HG02852 (cell line): ENCODE measurements around the gene MYL5.
"Not testable (repeated sequence)": the region's sequence is repeated elsewhere in the genome, so short reads cannot be mapped to it uniquely, and the experiment has no call there.

Experiments used
- ATAC-seq: cut with Tn5 transposase; IDR thresholded peaks from one replicate; pipeline ENCODE4 v1.9.1; 2021; ENCODE audit warnings: mild to moderate bottlenecking, moderate library complexity; ENCODE audit not compliant: unreplicated experiment

The MYL5 gene

DNA sequence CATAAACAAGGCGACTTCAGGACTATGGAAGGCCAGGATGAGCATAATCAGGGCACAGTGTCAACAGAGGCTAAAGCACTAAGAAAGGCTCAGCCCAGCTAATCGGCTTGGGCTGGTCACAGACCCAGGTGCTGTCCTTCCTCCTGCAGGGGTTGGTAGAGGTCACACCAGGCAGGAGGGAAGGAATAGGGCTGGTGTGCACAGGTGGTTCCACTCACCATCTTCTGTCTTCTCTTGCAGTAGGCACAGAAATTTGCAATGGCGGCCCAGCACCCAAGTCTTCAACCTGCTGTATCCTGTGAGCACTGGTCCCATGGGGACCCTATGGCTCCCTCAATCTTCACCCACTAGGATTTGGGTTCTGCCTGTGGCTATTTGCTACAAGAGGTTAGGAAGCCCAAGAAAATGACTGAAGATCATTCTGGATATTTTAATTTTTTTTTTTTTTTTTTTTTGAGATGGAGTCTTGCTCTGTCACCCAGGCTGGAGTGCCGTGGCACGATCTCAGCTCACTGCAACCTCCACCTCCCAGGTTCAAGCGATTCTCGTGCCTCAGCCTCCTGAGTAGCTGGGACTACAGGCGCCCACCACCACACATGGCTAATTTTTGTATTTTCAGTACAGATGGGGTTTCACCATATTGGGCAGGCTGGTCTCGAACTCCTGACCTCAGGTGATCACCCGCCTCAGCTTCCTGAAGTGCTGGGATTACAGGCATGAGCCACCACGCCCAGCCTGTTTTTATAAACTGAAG is 4.4 kb upstream of the MYL5 start:
- ATAC-seq: not testable (repeated sequence)

DNA sequence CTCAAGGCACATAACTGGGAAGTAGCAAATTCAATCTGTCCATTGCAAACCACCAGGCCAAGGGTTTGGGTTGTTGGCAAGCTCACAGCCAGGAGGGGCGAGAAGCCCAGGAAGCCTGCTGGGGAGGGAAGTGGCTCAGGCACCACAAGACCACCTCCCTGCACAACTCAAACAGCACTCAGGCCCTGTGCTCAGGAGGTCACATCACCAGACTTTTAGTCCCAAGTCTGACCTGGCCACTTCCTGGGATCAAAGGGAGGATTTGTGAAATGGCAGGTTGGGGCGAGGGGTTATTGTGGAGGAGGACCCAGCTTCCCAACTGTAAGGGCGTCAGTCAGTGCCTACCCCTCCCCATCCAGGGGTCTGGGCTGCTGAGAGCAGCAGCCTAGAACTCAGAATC is 2.6 kb upstream of the MYL5 start:
- ATAC-seq: no peak

DNA sequence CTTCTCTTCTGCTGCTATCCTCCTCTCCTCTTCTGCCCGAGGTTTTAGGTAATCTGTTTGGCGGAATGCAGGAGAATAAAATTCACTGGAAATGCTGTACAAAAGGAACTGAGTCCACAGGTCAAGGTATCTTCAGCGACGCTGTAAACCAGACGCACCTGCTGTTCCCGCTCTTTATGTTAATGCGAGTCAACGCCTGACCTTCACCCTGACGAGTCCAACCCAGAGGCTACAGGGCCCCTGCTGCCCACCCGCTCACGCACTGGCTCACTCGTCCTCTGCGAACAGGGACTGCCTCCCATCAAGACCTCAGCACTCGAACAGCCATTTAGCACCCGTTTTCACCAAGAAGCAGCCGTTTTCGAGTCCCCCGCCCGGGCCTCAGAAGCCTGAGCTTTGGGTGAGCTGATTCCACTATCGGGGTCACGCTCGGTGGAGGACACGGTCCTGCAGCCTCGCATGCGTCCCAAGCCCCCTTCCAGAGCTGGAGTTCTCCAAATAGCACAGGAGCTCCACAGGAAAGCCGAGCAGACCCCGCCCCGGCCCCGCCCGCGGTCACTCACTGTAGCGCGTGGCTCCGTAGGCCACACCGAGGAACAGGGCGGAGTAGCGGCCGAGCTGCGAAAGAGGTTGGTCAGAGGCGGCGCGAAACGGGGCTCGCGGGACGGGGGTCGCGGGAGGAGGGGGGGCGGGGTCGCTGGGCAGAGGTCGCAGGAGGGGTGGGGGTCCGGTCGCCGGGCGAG is 822 bp upstream of the MYL5 start:
- ATAC-seq: no peak

DNA sequence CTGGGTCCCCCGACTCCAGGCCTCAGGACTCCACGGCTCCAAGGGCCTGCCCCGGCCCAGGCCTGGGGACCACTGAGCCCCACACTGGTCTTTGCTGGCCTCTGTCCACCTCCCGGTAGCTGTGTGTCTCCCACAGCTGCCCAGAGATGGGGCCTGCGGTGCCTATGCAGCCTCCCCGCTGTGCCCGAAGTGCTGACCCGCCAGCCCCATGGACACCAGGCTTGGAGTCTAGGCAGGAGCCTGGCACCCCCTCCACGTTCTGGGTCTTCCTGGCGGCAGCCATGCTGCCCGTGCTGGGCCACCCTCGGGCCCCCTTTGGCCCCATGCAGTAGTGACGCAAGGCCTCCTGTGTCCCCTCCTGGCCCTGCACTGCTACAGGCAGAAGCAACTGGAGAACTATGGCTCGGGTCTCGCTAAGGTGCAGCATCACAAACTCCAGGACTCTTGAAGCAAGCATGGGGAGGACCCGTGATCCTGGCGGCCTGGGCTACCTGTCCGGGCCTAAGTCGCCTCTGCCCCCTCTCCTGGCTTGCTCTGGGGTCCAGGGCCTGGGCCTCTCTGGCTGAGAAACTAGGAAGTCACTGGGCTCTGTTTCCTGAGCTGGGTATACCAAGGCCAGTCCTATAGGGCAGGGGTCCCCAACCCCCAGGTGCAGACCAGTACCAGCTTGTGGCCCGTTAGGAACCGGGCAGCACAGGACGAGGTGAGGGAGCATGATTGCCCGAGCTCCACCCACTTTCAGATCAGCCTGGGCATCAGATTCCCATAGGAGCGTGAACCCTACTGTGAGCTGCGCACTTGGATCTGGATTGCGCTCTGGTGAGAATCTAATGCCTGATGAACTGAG is 917 bp downstream of the MYL5 start:
- ATAC-seq: peak; percentile 2

DNA sequence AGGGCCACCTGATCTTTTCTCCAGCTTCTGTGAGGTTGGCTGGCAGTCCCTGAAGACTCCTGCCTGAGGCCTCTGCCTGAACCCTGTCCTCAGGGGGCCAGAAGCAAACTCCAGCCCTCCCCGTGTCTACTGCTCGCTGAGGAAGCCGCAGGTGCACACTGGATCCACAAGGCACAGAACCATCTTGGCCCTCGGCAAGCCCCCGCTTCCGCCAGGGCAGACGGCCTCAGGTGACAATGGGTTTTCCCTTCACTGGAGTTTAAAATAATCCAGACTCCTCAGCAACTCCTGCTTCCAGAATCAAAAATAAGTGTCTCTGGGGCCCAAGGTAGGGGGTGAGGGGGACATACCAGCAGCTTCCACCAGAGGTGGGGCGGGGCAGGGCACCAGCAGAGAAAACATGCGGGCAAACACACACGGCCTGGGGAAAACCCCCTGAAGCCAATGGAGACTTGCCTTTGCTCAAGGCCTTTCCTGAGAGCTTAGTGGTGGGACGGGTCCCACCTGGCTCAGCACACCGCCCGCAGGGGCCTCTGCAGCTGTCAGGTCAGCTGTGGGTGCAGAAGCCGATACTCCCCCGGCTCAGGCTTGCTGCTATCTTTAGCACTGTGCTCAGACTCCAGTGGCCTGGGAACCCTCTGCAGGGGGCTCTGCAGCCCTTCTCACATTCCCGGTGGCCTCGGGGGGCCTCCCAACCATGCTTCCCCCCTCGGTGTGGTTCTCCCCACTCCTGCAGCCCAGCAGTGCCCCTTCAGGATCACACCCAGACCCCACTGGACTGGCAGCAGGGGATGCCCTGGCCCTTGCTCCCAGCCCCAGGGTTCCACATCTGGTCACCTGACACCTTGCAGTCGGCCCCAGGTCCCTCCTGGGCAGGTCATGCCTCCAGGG is 1.9 kb downstream of the MYL5 start:
- ATAC-seq: no peak

DNA sequence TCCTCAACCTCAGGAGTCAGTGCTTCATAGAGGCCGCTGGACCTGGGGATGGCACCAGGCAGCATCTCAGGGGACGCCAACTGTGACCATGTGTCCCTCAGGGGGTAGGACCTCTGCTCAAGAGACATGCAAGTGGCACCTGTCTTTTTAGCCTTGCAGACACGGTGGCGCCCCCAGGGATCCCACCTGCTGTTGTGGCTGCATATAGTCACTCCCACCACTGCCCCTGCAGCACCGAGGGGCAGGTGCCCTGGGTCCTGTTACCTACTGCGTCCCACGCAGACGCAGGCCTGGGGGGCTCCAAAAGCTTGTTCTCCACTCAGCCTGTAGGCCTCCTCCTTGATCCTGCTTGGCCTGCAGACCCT is 2.5 kb downstream of the MYL5 start:
- no peak for ATAC-seq

DNA sequence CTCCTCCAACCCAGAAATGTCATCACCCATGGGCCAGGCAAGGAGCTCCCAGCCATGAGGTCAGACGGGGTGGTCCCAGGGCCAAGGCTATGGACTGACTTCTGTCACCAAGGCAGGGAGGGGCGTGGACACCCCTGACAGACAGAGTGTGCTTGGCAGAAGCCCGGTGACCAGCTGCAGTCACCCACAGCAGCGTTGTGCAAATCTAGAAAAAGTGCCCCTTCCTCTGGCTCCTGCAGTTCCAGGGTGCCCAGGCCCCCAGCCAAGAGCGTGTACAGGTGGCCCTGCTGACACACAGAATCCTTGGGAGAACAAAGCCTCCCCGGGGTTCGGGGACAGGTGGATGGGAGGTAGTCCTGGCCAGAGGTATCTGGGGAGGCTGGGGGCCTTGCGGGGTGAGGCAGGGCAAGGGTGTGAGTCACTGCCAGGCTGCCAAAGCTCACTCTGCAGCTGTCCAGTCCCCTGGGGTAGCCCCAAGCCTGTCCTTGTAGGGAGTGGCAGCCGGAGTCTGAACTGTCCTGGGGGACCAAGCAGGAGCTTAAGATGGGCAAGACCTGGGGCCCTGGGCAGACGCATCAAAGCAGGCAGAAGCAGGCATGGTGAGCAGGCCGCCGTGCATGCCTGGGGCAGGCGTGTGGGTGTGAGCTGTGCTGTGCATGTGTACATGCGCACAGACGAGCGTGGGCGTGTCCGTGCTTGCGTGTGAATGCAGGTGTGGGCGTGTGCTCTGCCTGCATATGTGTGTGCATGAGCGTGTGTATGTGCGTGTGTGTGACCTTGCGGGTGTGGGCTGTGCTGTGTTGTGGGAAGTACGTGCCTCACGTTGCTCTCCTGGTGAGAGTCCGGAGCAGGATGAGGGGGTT is 3.3 kb downstream of the MYL5 start:
- ATAC-seq: no peak

DNA sequence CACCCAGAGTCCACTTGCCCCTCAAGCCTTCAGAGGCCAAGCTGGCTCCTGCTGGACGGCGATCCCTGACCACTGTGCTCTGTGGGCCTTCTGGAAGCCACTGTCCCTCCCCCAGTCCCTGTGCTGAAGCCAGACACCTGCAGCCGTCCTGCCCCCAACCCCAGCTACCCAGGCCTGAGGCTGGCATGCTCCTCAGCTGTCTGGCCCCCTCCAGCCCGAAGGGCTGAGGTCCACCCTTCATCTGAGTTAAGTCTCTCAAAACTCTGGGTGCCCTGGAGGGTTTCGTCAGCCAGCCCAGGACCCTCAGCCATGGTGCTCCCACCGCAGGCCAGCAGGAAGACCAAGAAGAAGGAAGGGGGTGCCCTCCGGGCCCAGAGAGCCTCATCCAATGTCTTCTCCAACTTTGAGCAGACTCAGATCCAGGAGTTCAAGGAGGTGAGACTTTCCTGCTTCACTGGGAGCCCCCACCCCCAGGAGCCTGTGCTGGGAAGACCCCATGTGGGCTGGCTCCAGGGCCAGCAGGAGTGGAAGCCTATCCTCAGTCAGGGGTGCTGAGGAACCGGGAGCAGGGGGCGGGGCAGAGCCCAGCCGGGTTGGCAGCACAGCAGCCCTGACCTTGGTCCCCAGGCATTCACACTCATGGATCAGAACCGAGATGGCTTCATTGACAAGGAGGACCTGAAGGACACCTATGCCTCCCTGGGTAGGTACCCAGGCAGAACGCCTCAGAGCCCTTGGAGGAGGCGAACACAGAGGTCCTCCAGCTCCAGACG is 4.2 kb downstream of the MYL5 start:
- no peak for ATAC-seq

DNA sequence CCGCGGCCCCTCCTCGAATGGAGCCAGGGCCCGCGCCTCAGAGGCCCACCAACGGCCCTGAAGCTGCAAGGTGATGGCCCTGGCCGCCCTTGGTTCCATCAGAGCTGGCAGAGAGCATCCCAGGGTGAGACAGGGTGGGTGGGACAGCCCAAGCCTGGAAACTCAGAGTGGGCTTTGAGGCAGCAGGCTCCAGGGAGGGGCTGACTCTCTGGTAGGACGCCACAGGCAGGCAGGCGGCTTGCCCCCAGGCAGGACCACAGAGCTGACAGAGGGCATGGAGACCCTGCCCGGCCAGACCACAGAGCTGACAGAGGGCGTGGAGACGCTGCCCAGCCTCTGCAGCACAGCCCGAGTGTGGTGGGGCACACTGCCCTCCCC is 4.8 kb downstream of the MYL5 start:
- no peak for ATAC-seq

DNA sequence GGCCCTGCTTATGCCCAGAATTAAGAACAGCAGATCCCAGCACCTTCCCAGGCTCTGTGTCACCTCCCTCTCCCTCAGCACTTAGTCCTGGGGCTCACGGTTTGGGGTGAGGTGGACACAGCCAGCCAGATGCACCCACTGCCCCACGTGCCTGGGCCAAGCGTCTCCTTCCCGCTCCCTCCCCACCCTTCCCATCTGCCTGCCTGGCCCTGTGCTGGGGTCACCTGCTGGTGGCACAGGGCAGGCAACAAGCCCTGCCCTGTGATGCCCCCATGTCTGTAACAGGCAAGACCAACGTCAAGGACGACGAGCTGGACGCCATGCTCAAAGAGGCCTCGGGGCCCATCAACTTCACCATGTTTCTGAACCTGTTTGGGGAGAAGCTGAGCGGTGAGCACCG is 5.3 kb downstream of the MYL5 start:
- ATAC-seq: no peak

DNA sequence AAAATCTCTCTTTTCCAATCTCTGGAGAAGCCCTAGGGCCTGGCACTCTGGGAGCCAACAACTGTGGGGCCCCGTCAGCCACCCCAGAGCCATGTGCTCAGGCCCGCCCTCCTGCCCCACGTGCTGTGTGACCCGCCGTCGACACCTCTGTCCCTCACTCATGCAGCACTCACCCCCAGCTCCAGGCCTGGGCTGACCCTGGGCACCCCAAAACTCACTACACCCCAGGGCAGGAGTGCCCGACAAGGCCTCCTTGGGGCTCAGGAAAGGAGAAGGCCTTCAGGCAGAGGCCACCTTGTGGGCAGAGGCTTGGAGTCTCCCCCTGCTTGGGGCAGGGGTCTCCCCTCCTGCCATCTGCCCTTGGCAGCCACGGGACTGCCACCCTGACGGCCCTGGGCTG is 5.7 kb downstream of the MYL5 start:
- no peak for ATAC-seq

DNA sequence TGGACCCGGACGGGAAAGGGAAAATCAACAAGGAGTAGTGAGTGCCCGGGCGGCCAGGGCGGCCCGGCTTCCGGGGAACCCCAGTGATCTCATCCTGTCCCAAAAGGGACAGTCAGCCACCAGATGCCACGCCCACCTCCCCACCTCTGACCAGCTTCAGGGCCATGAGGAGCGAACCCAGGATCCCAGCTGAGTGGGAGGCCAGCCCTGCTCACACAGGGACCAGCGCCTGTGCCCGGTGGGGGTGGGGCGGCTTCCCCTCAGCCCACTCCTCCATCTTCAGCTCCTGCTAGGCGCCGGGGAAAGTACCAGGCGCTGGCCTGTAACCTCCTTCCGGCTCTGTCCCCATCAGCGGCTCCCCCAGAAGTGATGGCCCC is 6.2 kb downstream of the MYL5 start:
- ATAC-seq: peak; percentile 14

DNA sequence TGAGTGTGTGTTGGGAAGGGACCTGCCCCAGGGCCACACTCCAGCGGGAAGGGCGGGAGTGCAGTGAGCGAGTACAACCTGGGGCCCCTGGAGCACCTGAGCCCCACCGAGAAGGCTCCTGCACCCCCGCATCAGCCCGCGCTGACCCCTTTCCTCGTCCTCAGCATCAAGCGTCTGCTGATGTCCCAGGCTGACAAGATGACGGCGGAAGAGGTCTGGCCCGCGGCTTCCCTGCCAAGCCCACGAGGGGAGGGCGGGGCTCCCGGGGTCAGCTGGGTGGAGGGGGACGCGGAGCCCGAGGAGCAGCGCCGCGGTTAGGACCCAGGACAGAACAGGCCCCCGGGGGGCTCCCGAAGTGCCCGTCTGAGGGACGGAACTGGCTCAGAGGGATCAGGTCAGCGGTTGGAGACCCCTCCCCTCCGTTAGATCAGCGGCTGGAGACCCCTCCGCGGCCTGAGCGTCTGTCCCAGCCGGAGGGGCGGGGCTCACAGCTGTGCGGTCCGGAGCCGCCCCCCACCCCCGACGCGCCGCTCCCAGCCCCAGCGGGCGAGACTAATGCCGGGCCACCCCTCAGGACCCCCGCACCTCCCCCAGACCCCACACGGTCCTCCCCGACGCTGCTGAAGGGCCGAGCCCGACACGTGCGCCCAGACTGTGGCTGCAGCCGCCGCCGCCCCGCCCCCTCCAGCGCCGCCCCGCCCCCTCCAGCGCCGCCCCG is 6.7 kb downstream of the MYL5 start:
- ATAC-seq: peak; percentile 33

DNA sequence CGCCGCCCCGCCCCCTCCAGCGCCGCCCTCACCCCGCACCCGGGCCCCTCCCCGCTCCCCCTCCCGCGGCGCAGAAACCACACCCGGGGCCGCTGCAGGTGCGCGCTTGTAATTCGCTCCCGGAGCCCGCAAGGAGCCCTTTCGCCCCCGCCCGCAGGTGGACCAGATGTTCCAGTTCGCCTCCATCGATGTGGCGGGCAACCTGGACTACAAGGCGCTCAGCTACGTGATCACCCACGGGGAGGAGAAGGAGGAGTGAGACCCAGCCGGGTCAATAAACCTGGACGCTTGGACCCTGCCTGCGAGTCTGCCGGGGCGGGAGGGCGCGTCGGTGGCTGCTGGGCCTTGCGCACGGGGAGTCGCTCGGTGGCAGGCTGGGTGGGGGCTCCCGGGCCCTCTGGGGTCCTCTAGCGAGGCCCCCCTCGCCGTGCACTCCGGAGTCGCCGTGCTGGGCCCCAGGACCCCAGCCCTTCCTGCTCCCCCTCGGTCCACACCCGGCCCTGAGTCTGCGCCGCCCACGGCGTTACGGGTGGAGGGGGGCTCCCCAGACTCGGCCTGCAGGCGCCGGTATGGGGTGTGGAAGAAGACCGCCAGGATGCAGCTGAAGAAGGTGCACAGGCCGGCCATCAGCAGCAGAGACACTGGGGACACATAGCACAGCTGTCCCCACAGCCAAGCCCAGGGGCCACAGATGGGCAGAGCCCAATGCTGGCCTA is 7.6 kb downstream of the MYL5 start:
- no peak for ATAC-seq

DNA sequence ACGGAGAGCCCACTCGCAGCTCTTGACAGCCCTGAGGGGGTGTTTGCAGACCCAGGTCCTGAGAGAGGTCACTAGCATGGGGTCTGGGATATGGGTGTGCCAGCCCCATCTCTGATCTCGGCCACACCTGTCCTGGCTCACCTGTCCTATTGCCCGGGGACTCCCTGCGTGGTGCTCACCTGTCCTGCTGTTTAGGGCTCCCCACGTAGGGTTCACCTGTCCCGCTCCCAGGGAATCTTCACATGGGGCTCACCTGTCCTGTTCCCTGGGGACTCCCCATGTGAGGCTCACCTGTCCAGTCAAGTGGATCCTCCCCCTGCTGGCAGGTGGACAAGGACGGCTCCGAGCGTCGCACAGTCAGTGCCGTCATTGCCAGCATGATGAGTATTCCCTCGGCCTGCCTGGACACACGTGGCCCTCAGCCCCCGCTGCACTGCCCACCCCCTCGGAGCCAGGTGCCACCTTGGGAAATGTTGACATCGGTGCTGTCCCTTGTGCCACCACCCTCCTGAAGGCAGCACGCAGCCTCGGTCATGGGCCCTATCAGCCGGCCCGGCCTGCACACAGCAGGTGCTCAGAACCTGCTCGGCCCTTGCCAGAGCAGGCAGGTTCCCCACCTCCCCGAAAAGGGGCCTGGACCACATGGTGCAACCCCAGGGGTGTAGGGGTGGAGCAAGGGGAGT is 8.3 kb downstream of the MYL5 start:
- no peak for ATAC-seq

DNA sequence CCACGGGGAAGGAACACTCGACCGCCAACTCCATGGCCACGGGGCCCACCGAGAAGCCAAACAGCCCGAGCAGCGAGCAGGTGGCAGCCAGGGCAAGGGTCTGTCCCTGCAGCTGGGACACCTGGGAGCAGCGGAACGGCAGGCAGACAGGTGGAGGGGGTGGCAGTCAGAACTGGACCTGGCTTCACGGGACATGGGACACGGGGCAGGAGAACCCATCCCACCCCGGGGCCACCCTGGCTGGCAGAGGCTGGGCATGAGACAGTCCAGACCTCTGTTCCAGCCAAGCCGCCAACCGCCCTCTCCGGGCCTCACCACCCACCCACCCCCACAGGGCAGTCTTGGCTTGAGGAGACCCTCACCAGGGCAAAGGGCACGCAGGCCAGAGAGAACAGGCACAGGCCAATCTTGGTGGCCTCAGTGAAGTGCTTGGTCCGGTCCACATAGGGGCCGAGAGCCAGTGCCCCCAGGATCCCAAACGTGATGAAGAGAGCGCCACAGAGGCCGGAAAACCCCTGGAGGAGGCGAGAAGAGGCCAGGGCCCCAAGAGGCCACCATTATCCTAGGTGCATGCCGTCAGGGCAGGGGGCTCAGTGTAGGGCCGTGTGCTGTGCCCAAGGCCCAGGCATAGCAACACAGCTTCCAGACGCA is 9.0 kb downstream of the MYL5 start:
- no peak for ATAC-seq
